GM18873 (cell line): Measurements from ENCODE around the gene PDIA5.
A peak's percentile ranks its signal among the peaks of the same experiment; 100 is the strongest.

Experiments used
- ATAC-seq: cut with Tn5 transposase; IDR thresholded peaks from one replicate; pipeline ENCODE4 v1.9.1; 2021; ENCODE audit warnings: mild to moderate bottlenecking, moderate library complexity, moderate number of reproducible peaks; ENCODE audit not compliant: unreplicated experiment, low FRiP score

The PDIA5 gene

DNA sequence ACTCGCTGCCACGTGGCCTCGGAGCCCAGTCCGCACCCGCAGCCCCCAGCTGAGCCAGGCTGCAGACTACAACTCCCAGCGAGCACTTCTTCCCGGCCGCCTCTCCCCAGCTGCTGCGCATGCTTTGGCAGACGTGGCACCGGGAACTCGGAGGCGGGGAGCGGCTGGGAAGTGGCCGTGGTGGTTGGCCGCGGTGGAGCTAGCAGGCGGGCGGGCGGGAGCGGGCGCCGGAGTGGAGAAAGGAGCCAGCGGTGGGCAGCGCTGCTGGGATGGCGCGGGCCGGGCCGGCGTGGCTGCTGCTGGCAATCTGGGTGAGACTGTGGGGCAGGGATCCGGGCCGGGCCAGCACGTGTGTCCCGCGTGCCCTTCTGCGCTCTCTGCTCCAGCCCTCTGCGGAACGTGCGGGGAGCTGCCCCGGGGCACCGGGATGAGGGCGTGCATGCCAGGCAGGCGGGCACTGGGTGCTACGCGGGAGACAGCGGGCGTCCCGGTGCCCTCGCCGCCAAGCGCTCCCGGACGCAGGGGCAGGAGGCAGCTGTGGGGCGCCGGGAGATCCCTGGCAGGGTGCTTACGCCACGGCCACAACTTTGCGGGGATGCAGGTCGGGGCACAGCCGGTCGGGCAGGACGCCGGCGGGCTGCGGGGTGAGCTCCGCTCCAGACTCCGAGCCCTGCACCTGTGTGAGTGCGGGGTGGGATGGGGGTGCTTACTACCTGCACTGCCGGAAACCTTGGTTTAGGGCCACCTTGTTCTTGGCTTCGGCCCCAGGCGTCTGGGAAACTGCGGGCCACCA lies at the start of gene PDIA5:
Gene PDIA5, plus strand, starts transcription at position 130 of the 793 bp plus-strand sequence. Its CDS starts 140 bp downstream, at position 270.
- ATAC-seq = peak; percentile 62

- ATAC-seq = no peak
Observed at GRCh38 chr3:123018683-123019082, 48.1 kb upstream of the PDIA5 start.

DNA sequence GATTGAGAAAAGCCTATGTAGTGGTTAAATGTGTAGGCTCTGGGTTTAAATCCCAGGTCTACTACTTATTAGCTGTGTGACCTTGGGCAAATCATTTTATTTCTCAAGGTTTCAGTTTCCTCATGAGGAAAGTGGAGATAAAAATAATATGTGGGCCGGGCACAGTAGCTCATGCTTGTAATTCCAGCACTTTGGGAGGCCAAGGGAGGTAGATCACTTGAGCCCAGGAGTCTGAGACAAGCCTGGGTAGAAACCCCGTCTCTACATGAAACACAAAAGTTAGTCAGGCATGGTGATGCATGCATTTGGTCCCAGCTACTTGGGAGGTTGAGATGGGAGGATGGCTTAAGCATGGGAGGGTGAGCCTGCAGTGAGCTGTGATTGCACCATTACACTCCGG lies 47.7 kb upstream of the PDIA5 start:
- ATAC-seq = no peak

- ATAC-seq = no peak
Observed at GRCh38 chr3:123019591-123019990, 47.2 kb upstream of the PDIA5 start.

- no peak for ATAC-seq
Observed at GRCh38 chr3:123020709-123021108, 46.1 kb upstream of the PDIA5 start.

DNA sequence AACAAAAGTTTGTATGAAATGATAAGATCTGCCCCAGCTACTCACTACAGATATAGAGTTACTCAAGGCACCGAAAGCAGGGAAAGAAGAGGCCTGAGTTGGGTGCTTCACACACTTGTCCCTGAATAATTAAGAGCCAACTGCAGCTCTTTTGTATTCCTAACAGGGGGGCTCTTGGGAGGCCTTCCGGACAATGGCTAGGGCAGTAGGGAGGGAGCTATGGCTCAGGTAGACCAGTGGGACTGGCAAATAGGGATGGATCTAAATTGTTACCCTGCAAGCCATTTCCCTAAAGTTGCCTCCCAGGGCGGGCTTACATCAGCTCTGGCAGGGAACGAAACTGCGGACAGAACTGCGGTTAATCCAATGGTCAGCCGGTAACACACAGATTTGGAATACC lies 45.4 kb upstream of the PDIA5 start:
- no peak for ATAC-seq

GRCh38 chr3:123021996-123022510 lies 44.8 kb upstream of the PDIA5 start:
- ATAC-seq = no peak

DNA sequence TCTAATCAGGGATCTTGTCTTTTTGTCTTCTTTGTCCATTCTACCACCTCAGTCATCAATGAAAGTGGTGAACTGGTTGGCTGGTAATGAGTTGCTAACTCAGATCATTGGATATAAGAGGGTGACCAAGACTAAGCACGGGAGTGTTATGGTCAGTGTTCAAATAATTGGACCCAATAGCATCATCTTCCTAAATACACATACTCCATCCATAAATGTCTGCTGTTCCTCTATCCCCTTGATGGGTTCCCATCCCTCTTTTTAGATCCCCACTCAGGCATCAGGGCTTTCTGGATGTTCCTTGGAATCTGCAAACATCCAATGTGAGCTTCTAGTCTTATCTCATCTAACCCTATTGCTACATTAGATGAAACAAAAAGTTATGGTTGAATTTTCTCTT lies 42.8 kb upstream of the PDIA5 start:
- ATAC-seq = no peak

DNA sequence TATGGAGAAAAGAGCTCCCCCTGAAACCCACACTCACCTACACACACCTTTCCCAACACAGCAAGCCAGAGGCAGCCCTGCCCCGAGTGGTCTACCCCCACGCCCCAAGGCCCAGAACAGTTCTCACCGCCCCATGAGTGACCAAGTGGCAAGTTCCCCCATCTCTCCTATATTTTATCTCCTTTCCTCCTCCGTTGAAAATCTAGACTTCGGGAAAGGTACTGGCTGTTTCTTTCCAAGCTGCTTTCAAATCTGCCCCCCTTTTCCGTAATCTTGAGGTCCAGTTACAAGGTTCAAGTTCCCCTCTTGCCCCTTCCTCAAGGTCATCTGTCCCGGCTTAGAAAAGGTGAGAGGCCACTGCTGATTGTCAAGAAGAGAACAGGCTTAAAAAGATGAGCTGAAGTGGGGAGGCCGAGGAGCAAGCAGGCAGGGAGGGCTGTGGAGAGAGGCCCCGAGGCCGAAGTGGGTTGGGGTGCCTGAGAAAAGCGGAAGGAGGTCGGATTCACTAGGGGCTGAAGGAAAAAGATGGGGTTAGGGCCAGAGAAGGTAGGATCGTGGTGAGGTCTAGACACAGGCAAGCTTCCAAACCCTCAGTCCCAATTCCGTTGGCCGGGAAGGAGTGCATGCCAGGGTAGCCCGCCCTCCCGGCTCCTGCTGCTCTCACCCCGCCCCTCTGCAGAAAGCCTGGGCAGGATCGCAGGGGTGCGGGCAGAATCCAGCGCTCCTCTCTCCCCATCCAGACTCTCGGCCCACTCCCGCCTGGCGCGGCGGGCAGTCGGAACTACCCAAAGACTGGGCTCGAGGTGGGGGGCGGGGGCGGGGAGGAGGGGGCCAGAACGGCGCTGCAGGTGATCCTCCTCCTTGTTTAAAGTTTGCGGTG lies 40.9 kb upstream of the PDIA5 start:
- no peak for ATAC-seq

DNA sequence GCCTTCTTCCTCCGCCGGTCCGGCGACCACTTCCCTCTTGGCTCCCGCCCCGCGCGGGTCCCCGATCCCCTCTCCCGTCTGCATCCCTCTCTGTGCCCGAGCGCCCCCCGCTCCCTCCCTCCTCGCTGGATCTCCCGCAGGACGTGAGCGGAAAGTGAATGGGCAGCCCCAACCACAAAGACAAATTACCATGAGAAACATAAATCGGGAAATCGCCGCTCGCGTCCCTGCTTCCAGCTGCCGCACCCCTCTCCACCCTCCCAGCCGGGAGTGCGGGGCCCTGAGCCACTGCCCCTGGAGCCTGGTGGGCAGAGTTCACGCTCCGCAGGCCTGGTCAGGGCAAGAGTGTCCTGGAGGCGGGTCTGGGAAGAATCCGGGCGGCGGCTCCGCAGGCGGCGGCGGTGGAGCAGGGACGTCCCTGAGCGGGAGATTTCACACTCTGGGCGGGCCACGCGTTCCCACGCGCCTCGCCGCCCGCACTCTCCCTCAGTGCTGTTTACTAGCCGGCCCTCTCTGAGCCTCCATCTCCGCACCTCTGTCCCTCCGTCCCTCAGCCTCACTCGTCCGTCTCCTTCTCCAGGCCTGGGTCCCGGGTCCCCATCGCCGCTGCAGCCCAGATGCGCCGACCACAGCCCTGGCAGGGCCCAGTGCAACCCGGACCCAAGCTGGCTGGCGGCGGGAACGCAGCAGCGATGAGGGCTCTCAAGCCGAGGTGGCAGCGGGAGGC lies 40.1 kb upstream of the PDIA5 start:
- ATAC-seq = no peak

- no peak for ATAC-seq
Observed at GRCh38 chr3:123027292-123028232, 39.3 kb upstream of the PDIA5 start, which contains the start of gene SEMA5B. Gene SEMA5B, minus strand, starts transcription at chr3:123027763. Its CDS starts 66,500 bp downstream, at chr3:122961263.

DNA sequence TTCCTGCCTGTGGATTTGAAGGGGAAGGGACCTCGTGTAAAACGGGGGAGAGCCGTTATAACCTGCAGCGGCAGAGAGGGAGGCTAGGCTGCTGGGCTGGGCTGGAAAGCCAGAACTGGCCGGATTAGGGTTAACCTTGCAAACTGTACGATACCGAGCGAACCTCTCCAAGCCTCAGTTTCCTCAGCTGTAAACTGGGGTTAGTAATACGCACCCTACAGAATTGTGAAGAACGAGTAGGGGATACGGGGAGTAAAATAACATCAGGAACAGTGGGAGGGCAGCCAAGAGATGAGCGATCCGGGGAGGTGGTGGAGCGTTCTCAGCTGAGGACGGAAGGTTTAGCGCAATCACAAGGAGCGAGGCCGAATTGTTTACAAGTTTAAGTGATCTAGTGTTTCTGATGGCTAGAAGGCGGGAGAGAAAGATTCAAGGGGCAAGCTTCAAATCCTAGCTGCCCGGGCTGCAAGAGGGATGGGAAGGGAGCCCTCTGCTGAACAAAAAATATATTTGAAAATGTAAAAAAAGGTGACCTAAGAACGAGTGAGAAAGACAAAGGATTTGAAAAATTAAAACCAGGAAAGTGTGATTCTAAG lies 38.5 kb upstream of the PDIA5 start:
- no peak for ATAC-seq

GRCh38 chr3:123031051-123031450 lies 35.8 kb upstream of the PDIA5 start:
- no peak for ATAC-seq

- ATAC-seq = no peak
Observed at GRCh38 chr3:123032057-123032456, 34.8 kb upstream of the PDIA5 start.

DNA sequence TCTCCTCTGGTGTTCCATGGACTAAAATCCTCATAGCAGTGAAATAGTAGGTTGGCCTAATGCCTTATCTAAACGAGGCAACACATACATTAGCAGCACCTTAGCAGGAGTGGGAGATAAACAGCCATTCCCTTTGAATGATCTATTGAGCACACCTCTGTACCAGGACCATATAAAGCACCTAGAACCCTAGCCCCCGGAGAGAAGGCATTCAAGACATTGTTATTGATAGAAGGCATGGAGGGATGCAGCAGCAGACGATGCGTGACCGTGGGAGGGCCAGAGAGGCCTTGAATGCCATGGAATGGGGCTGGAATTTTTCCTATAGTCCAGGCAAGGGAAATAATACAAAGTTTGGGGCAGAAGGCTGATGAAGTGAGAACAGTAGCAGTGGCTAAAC lies 32.7 kb upstream of the PDIA5 start:
- ATAC-seq = no peak

GRCh38 chr3:123034996-123035395 lies 31.8 kb upstream of the PDIA5 start:
- no peak for ATAC-seq

- ATAC-seq = no peak
Observed at GRCh38 chr3:123036352-123037014, 30.3 kb upstream of the PDIA5 start.

GRCh38 chr3:123037015-123037375 lies 29.8 kb upstream of the PDIA5 start:
- ATAC-seq = no peak

GRCh38 chr3:123038751-123039150 lies 28.1 kb upstream of the PDIA5 start:
- ATAC-seq = no peak
